Endothelial cell (in vitro differentiated cells): ENCODE data around the gene TRIM39. TPM values are rescaled to one million over a fixed set of nuclear protein-coding genes. Genes with fewer than 3 reads are reported as not detected.
A peak's percentile ranks its signal among the peaks of the same experiment; 100 is the strongest.

ENCODE experiments used
- DNase-seq: peaks from one replicate; pipeline ENCODE4 v3.0.0; 2021; ENCODE audit warnings: low spot score
- H3K27ac Mint-ChIP-seq: one replicate; pipeline ENCODE4 v1.8.0; 2021; ENCODE audit warnings: mixed read lengths, inconsistent platforms; ENCODE audit not compliant: unreplicated experiment
- H3K27me3 Mint-ChIP-seq: one replicate; pipeline ENCODE4 v1.8.0; 2021; ENCODE audit warnings: mild to moderate bottlenecking, moderate library complexity, mixed read lengths, inconsistent platforms; ENCODE audit not compliant: unreplicated experiment
- H3K36me3 Mint-ChIP-seq: one replicate; pipeline ENCODE4 v1.8.0; 2021; ENCODE audit warnings: mild to moderate bottlenecking, low read depth, mixed read lengths, inconsistent platforms; ENCODE audit not compliant: unreplicated experiment
- H3K4me1 Mint-ChIP-seq: one replicate; pipeline ENCODE4 v1.8.0; 2021; ENCODE audit warnings: mild to moderate bottlenecking, mixed read lengths, inconsistent platforms; ENCODE audit not compliant: unreplicated experiment
- H3K4me3 Mint-ChIP-seq: one replicate; pipeline ENCODE4 v1.8.0; 2021; ENCODE audit warnings: mild to moderate bottlenecking, mixed read lengths, inconsistent platforms; ENCODE audit not compliant: unreplicated experiment
- H3K9me3 Mint-ChIP-seq: one replicate; pipeline ENCODE4 v1.8.0; 2021; ENCODE audit warnings: mixed read lengths, inconsistent platforms; ENCODE audit not compliant: unreplicated experiment
- total RNA-seq: library from RNA; stranded (reverse); fragmentation: NEBNext Ultra II Directional; extraction: Animal tissue kit (Norgen Biotek cat#: 25700); gene quantifications from one replicate; pipeline ENCODE4 v1.2.1, GENCODE V29; 2021; ENCODE audit not compliant: unreplicated experiment
- TF ChIP-seq, protein P1 (sequence below): fragments of 200-600 bp; sonication (generic); IDR thresholded peaks from one replicate; pipeline ENCODE4 v1.5.0; 2021; ENCODE audit warnings: antibody characterized with exemption; ENCODE audit not compliant: unreplicated experiment

The TRIM39 gene
- total RNA-seq, 1 donor from 2014 or later = 19.4 TPM

- Mint-ChIP-seq H3K27me3 (peaks cover 9% of the 10 kb centered on the region), H3K4me1 (peaks cover 30% of the 10 kb centered on the region), H3K9me3 (no peaks in the 10 kb centered on the region), H3K36me3 (peaks cover 26% of the 10 kb centered on the region), H3K27ac (peak overlapping the region; percentile 99), H3K4me3 (peak overlapping the region; percentile 97)
- TF ChIP-seq, protein P1, sequence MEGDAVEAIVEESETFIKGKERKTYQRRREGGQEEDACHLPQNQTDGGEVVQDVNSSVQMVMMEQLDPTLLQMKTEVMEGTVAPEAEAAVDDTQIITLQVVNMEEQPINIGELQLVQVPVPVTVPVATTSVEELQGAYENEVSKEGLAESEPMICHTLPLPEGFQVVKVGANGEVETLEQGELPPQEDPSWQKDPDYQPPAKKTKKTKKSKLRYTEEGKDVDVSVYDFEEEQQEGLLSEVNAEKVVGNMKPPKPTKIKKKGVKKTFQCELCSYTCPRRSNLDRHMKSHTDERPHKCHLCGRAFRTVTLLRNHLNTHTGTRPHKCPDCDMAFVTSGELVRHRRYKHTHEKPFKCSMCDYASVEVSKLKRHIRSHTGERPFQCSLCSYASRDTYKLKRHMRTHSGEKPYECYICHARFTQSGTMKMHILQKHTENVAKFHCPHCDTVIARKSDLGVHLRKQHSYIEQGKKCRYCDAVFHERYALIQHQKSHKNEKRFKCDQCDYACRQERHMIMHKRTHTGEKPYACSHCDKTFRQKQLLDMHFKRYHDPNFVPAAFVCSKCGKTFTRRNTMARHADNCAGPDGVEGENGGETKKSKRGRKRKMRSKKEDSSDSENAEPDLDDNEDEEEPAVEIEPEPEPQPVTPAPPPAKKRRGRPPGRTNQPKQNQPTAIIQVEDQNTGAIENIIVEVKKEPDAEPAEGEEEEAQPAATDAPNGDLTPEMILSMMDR = no peak
- DNase-seq = peak; percentile 55
These were observed 728 bp upstream of the TRIM39 start for GRCh38 chr6:30325873-30326525.

DNA sequence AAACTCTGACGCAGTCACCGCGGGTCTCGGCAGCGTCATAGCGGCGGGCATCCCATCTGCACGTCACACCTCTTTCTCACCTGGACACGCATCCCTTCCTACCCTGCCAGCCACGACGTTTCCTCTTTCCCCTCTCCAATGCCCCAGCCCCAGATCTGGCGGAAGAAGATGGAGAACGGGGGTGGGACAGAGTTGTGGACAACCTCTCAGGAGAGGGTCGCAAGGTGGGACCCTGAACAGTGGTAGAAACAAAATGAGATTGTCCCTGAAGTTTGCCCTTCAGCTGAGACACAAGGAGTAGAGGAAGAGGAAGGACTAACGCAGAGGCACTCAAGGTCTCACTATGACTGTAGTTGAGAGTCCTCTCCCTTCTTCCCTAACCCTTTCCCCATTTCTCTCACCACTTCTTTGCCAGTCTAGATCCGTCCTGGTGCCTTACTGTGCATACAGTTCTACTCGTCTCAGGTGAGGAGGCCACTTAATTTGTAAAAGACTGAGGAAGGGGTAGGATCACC lies 562 bp downstream of the TRIM39 start:
- Mint-ChIP-seq H3K9me3 (no peaks in the 10 kb centered on the region), H3K36me3 (peaks cover 26% of the 10 kb centered on the region), H3K27me3 (peaks cover 9% of the 10 kb centered on the region), H3K4me1 (peaks cover 29% of the 10 kb centered on the region), H3K4me3 (peak overlapping the region; percentile 99), H3K27ac (peak overlapping the region; percentile 99)
- DNase-seq = no peak
- TF ChIP-seq, protein P1 = no peak

DNA sequence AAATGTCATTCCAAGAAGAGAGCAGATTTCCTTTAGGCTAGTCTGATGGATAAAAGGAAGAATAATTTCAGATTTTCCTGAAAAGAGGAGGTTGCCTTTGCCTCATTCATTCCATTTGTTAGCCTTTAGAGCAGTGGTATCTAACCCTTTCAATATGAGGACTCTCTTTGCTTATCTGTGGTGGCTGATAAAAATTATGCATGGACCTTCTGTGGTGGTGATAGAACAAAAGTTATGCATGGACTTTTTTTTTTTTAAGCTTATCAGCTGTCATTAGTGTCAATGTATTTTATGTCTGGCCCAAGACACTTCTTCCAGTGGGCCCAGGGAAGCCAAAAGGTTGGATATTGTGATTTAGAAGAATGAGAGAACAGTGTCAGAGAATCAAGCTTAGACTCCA lies 1.7 kb downstream of the TRIM39 start:
- H3K4me3 Mint-ChIP-seq = no peak overlapping the region
- peaks cover 9% of the 10 kb centered on the region for H3K27me3 Mint-ChIP-seq
- H3K4me1 Mint-ChIP-seq = peaks cover 25% of the 10 kb centered on the region
- no peak overlapping the region for H3K27ac Mint-ChIP-seq
- H3K9me3 Mint-ChIP-seq = no peaks in the 10 kb centered on the region
- H3K36me3 Mint-ChIP-seq = peaks cover 26% of the 10 kb centered on the region
- TF ChIP-seq, protein P1 = no peak
- no peak for DNase-seq

- no peaks in the 10 kb centered on the region for H3K9me3 Mint-ChIP-seq
- H3K4me3 Mint-ChIP-seq = no peak overlapping the region
- H3K27ac Mint-ChIP-seq = no peak overlapping the region
- DNase-seq = no peak
- peaks cover 9% of the 10 kb centered on the region for H3K27me3 Mint-ChIP-seq
- TF ChIP-seq, protein P1 = no peak
- H3K4me1 Mint-ChIP-seq = peaks cover 25% of the 10 kb centered on the region
- H3K36me3 Mint-ChIP-seq = peaks cover 26% of the 10 kb centered on the region
These were observed 2.6 kb downstream of the TRIM39 start for GRCh38 chr6:30329331-30329730.

DNA sequence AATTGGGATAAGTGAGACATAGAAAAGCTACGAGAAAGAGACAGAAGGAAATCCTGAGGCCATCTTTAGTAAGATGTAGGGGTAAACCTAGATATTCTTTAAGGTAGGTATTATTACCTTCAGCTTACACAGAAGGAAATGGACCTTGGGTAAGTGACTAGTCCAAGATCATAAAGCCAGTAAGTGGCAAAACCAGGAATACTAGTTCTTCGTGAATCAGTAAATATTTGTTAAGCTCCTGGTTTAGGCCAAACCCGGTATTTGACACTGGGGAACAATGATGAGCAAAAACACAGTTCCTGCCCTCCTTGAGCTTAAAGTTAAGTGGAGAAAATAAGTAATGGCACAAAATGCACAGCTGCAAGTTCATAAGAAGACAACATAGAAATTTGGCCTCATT lies 5.3 kb downstream of the TRIM39 start:
- no peak overlapping the region for H3K27ac Mint-ChIP-seq
- H3K36me3 Mint-ChIP-seq = peaks cover 37% of the 10 kb centered on the region
- DNase-seq = no peak
- H3K9me3 Mint-ChIP-seq = no peaks in the 10 kb centered on the region
- TF ChIP-seq, protein P1 = no peak
- no peak overlapping the region for H3K4me3 Mint-ChIP-seq
- H3K27me3 Mint-ChIP-seq = peaks cover 6% of the 10 kb centered on the region
- peaks cover 12% of the 10 kb centered on the region for H3K4me1 Mint-ChIP-seq
